Endothelial cell of umbilical vein (primary cell): ENCODE measurements around the gene CUBN. TPM values are rescaled to one million over a fixed set of nuclear protein-coding genes. Genes with fewer than 3 reads are reported as not detected.

Source experiments
- BruUV-seq: library from RNA; stranded (reverse); fragments of 400-500 nt; replicated peaks from 2 replicates; lab custom pipeline; 2021; lab: Mats Ljungman, UMichigan
- CTCF ChIA-PET: fragments of 300-600, 350-600 bp; sonication (Branson Sonifier 250); formaldehyde crosslinking; loops from one replicate; lab custom pipeline; 2021; ENCODE audit warnings: antibody characterized with exemption, inconsistent platforms; lab: Charles Lee
- POLR2A ChIA-PET: fragments of 300-600, 350-600 bp; sonication (Branson Sonifier 250); formaldehyde crosslinking; loops from one replicate; lab custom pipeline; 2021; ENCODE audit warnings: antibody characterized with exemption, inconsistent platforms; lab: Charles Lee
- DNase-seq: peaks from one replicate; pipeline ENCODE4 v3.0.0-alpha.2; 2011; ENCODE audit warnings: low read depth, low spot score
- FAIRE-seq: peaks from 2 replicates; lab custom pipeline; 2011; peaks lifted over from hg19 to GRCh38; lab: Jason Lieb, UNC
- H2AFZ ChIP-seq: 2 replicates; pipeline ENCODE4 v1.6.0; 2012; ENCODE audit warnings: low read depth, low read length, control low read depth, inconsistent platforms
- H3K27ac ChIP-seq: 2 replicates; pipeline ENCODE4 v1.5.1; 2011; ENCODE audit warnings: low read depth, mild to moderate bottlenecking, control low read depth, low read length, moderate library complexity; ENCODE audit not compliant: insufficient read depth
- H3K27me3 ChIP-seq, 2 experiments: 2 replicates each; pipeline versions ENCODE4 v1.6.0 to v1.6.1; 2011; ENCODE audit warnings: low read length in 2 of 2, mixed read lengths in 1 of 2; ENCODE audit not compliant: control insufficient read depth in 2 of 2, insufficient read depth in 2 of 2
- H3K36me3 ChIP-seq, 2 experiments: 2 replicates in 1 of 2; 3 replicates in 1 of 2; pipeline ENCODE4 v1.5.1; 2011; ENCODE audit warnings: low read length in 2 of 2, mild to moderate bottlenecking in 1 of 2, moderate library complexity in 1 of 2; ENCODE audit not compliant: control insufficient read depth in 2 of 2, insufficient read depth in 2 of 2; ENCODE audit errors: extremely low read depth in 1 of 2
- H3K4me1 ChIP-seq: 3 replicates; pipeline ENCODE4 v1.5.1; 2011; ENCODE audit warnings: mild to moderate bottlenecking, low read length; ENCODE audit not compliant: control insufficient read depth, insufficient read depth; ENCODE audit errors: extremely low read depth
- H3K4me2 ChIP-seq: 2 replicates; pipeline ENCODE4 v1.6.1; 2011; ENCODE audit warnings: low read length, control low read depth, mixed read lengths; ENCODE audit not compliant: insufficient read depth
- H3K4me3 ChIP-seq, 3 experiments: fragments of 200-600 bp in 1 of 3; sonication (generic), shearing (Covaris generic) in 1 of 3; replicated peaks in 1 of 3; 2 replicates each; pipeline ENCODE4 v1.5.1; 2011 to 2016; ENCODE audit warnings: control low read depth in 3 of 3, low read length in 3 of 3, mild to moderate bottlenecking in 2 of 3, inconsistent platforms in 1 of 3, low read depth in 1 of 3, moderate library complexity in 1 of 3; ENCODE audit not compliant: insufficient read depth in 1 of 3
- H3K79me2 ChIP-seq: 2 replicates; pipeline ENCODE4 v1.6.0; 2012; ENCODE audit warnings: low read length, inconsistent platforms; ENCODE audit not compliant: control insufficient read depth, insufficient read depth
- H3K9ac ChIP-seq: replicated peaks from 2 replicates; pipeline ENCODE3; 2011; ENCODE audit warnings: low read length, control low read depth; ENCODE audit not compliant: insufficient read depth; ENCODE audit errors: extremely low read depth
- H3K9me1 ChIP-seq: replicated peaks from 3 replicates; pipeline ENCODE4 v1.6.0; 2011; ENCODE audit warnings: mild to moderate bottlenecking, low read length; ENCODE audit not compliant: control insufficient read depth, insufficient read depth; ENCODE audit errors: extremely low read depth
- H3K9me3 ChIP-seq: replicated peaks from 2 replicates; pipeline ENCODE4 v1.5.1; 2012; ENCODE audit warnings: low read length, inconsistent platforms; ENCODE audit not compliant: control insufficient read depth, insufficient read depth
- H4K20me1 ChIP-seq: replicated peaks from 2 replicates; pipeline ENCODE3; 2011; ENCODE audit warnings: mild to moderate bottlenecking, low read length; ENCODE audit not compliant: control insufficient read depth, insufficient read depth; ENCODE audit errors: extremely low read depth
- CTCF ChIP-seq, 2 donors: IDR thresholded peaks; 1 replicate in 1 of 2; 2 replicates in 1 of 2; pipeline ENCODE4 v1.5.1; 2011; ENCODE audit warnings: low read length in 2 of 2, mild to moderate bottlenecking in 2 of 2, moderate library complexity in 2 of 2, control low read depth in 1 of 2, inconsistent platforms in 1 of 2, low read depth in 1 of 2; ENCODE audit not compliant: insufficient read depth in 1 of 2; ENCODE audit errors: extremely low read depth in 1 of 2
- EZH2 ChIP-seq: IDR thresholded peaks from 2 replicates; pipeline ENCODE4 v1.6.1; 2012; ENCODE audit warnings: borderline replicate concordance, low read depth, mild to moderate bottlenecking, moderate library complexity, low read length, inconsistent platforms; ENCODE audit not compliant: severe bottlenecking
- FOS ChIP-seq: IDR thresholded peaks from 2 replicates; pipeline ENCODE4 v1.6.1; 2011; ENCODE audit warnings: mild to moderate bottlenecking, low read length, moderate library complexity, borderline replicate concordance; ENCODE audit not compliant: insufficient read depth
- GATA2 ChIP-seq: IDR thresholded peaks from 2 replicates; pipeline ENCODE4 v1.7.0; 2011; ENCODE audit warnings: low read depth, mild to moderate bottlenecking, moderate library complexity, mixed read lengths, low read length; ENCODE audit not compliant: insufficient read length, insufficient read depth
- JUN ChIP-seq: IDR thresholded peaks from 2 replicates; pipeline ENCODE4 v1.6.1; 2011; ENCODE audit warnings: borderline replicate concordance, low read depth; ENCODE audit not compliant: insufficient read length, insufficient read depth
- MAX ChIP-seq: IDR thresholded peaks from 2 replicates; pipeline ENCODE4 v1.6.1; 2011; ENCODE audit not compliant: insufficient read depth, insufficient read length
- MYC ChIP-seq: IDR thresholded peaks from one replicate; pipeline ENCODE4 v1.6.1; 2011; ENCODE audit warnings: mild to moderate bottlenecking, low read depth, low read length
- POLR2A ChIP-seq: IDR thresholded peaks from 2 replicates; pipeline ENCODE4 v1.6.1; 2012; ENCODE audit warnings: low read depth, mild to moderate bottlenecking, control low read depth, low read length
- POLR2AphosphoS5 ChIP-seq: IDR thresholded peaks from 2 replicates; pipeline ENCODE4 v1.6.1; 2012; ENCODE audit warnings: low read depth, mild to moderate bottlenecking, control low read depth, low read length, moderate library complexity; ENCODE audit not compliant: insufficient read depth
- dilution Hi-C: fragments of 300-500 bp; cut with MboI; formaldehyde crosslinking; loops from one replicate; pipeline ENCODE4 v1.15.0; 2019; ENCODE audit warnings: low sequenced_read_pairs; ENCODE audit not compliant: extremely low pct_ligation_motif_present
- intact Hi-C: fragments of 100-400 bp; cut with micrococcal nuclease; formaldehyde crosslinking; loops from one replicate; pipeline ENCODE4 v1.10.0; 2022
- polyA plus RNA-seq, 4 experiments: library from polyadenylated mRNA; depleted of rRNA in 3 of 4; stranded (reverse) in 3 of 4; unstranded in 1 of 4; fragments of >200 nt; gene quantifications; 2 replicates each; pipeline versions ENCODE4 v1.2.1 to v1.2.3, GENCODE V29; 2011 to 2012; ENCODE audit warnings: missing spikeins in 1 of 4
- total RNA-seq: library from RNA; stranded (reverse); gene quantifications from 2 replicates; pipeline ENCODE4 v1.2.3, GENCODE V29; 2021

Gene CUBN
- total and polyA plus RNA-seq, 2 donors (not counting 3 experiments of a cell fraction or from before 2014, with no cell fraction given): 2.7 to 4.6 TPM

DNA sequence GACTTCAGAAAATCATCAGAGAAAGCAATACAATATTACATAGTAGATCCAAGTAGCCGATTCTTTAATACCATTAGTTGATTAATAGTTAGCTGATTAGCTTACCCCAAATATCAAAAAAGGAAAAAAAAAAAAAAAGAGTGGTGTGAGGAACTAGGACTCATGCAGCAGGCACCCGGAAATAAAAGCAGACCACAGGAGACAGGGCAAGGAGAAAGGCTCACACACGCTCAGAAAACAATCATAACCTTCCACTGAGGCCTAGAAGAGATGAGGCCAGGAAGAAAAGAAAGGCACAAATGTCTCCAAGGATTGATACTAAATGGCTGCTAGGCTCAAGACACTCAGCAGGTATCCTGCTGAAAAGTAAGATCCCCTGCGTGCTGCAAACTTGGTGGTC, 45.9 kb upstream of the CUBN start:
- Histone ChIP-seq H3K4me3 (no peak overlapping the region), H3K4me2 (no peak overlapping the region), H2AFZ (peak overlapping the region; percentile 4), H3K4me1 (no peaks in the 10 kb centered on the region), H3K36me3 (no peaks in the 10 kb centered on the region), H3K79me2 (no peaks in the 10 kb centered on the region), H3K27ac (no peak overlapping the region), H3K9me1 (no peaks in the 10 kb centered on the region), H3K9me3 (no peaks in the 10 kb centered on the region), H4K20me1 (no peaks in the 10 kb centered on the region), H3K27me3 (no peaks in the 10 kb centered on the region), H3K9ac (no peak overlapping the region)
- dilution Hi-C loops: no loop called here
- CTCF ChIA-PET: interaction anchor here (1.0 to 1.2 kb wide), 2 partner anchors 9 to 285 kb away, joined by 3 to 4 read pairs; no protein-coding TSS in a partner anchor
- DNase-seq: peak; percentile 17
- FAIRE-seq: no peak
- intact Hi-C loops: loop anchor here (2.0 kb wide), 1 partner anchor 15 kb away; no protein-coding TSS in a partner anchor
- TF ChIP-seq GATA2 (no peak), MYC (no peak), EZH2 (no peak), MAX (no peak), POLR2A (no peak)
- no TSS peak for BruUV-seq
- POLR2A ChIA-PET: interaction anchor here (0.6 kb wide), 1 partner anchor 12 kb away, joined by 3 read pairs; no protein-coding TSS in a partner anchor

- Histone ChIP-seq H4K20me1 (no peaks in the 10 kb centered on the region), H3K79me2 (no peaks in the 10 kb centered on the region), H3K4me2 (no peak overlapping the region), H2AFZ (no peak overlapping the region), H3K27me3 (no peaks in the 10 kb centered on the region), H3K4me3 (no peak overlapping the region), H3K27ac (no peak overlapping the region), H3K4me1 (no peaks in the 10 kb centered on the region), H3K36me3 (no peaks in the 10 kb centered on the region), H3K9me3 (no peaks in the 10 kb centered on the region), H3K9me1 (no peaks in the 10 kb centered on the region), H3K9ac (no peak overlapping the region)
- no TSS peak for BruUV-seq
- DNase-seq: no peak
- ChIA-PET CTCF (no interaction called here), POLR2A (no interaction called here)
- intact Hi-C loops: loop anchor here (2.0 kb wide), 1 partner anchor 16 kb away; no protein-coding TSS in a partner anchor
- no peak for TF ChIP-seq JUN
- no peak for TF ChIP-seq MYC
- TF ChIP-seq CTCF (IDR thresholded peaks at IDR 0.05; ENCODE audit: extremely low read depth in 1 of 2, insufficient read depth in 1 of 2, low read depth in 1 of 2, low read length in 2 of 2): no peak
- no peak for TF ChIP-seq POLR2A
- TF ChIP-seq FOS: no peak
- TF ChIP-seq MAX: no peak
- no peak for TF ChIP-seq GATA2
- no peak for TF ChIP-seq EZH2
- TF ChIP-seq POLR2AphosphoS5: no peak
- dilution Hi-C loops: no loop called here
- no peak for FAIRE-seq
Measured at GRCh38 chr10:17174626-17175025, 45.0 kb upstream of the CUBN start.
